Endothelial cell of umbilical vein (primary cell): Measurements from ENCODE around the gene SGK1. TPM values are rescaled to one million over a fixed set of nuclear protein-coding genes. Genes with fewer than 3 reads are reported as not detected.

Experiments
- BruUV-seq: library from RNA; stranded (reverse); fragments of 400-500 nt; replicated peaks from 2 replicates; lab custom pipeline; 2021; lab: Mats Ljungman, UMichigan
- CTCF ChIA-PET: fragments of 300-600, 350-600 bp; sonication (Branson Sonifier 250); formaldehyde crosslinking; loops from one replicate; lab custom pipeline; 2021; ENCODE audit warnings: antibody characterized with exemption, inconsistent platforms; lab: Charles Lee
- POLR2A ChIA-PET: fragments of 300-600, 350-600 bp; sonication (Branson Sonifier 250); formaldehyde crosslinking; loops from one replicate; lab custom pipeline; 2021; ENCODE audit warnings: antibody characterized with exemption, inconsistent platforms; lab: Charles Lee
- DNase-seq: peaks from one replicate; pipeline ENCODE4 v3.0.0-alpha.2; 2011; ENCODE audit warnings: low read depth, low spot score
- FAIRE-seq: peaks from 2 replicates; lab custom pipeline; 2011; peaks lifted over from hg19 to GRCh38; lab: Jason Lieb, UNC
- H2AFZ ChIP-seq: 2 replicates; pipeline ENCODE4 v1.6.0; 2012; ENCODE audit warnings: low read depth, low read length, control low read depth, inconsistent platforms
- H3K27ac ChIP-seq: 2 replicates; pipeline ENCODE4 v1.5.1; 2011; ENCODE audit warnings: low read depth, mild to moderate bottlenecking, control low read depth, low read length, moderate library complexity; ENCODE audit not compliant: insufficient read depth
- H3K27me3 ChIP-seq, 2 experiments: 2 replicates each; pipeline versions ENCODE4 v1.6.0 to v1.6.1; 2011; ENCODE audit warnings: low read length in 2 of 2, mixed read lengths in 1 of 2; ENCODE audit not compliant: control insufficient read depth in 2 of 2, insufficient read depth in 2 of 2
- H3K36me3 ChIP-seq, 2 experiments: 2 replicates in 1 of 2; 3 replicates in 1 of 2; pipeline ENCODE4 v1.5.1; 2011; ENCODE audit warnings: low read length in 2 of 2, mild to moderate bottlenecking in 1 of 2, moderate library complexity in 1 of 2; ENCODE audit not compliant: control insufficient read depth in 2 of 2, insufficient read depth in 2 of 2; ENCODE audit errors: extremely low read depth in 1 of 2
- H3K4me1 ChIP-seq: 3 replicates; pipeline ENCODE4 v1.5.1; 2011; ENCODE audit warnings: mild to moderate bottlenecking, low read length; ENCODE audit not compliant: control insufficient read depth, insufficient read depth; ENCODE audit errors: extremely low read depth
- H3K4me2 ChIP-seq: 2 replicates; pipeline ENCODE4 v1.6.1; 2011; ENCODE audit warnings: low read length, control low read depth, mixed read lengths; ENCODE audit not compliant: insufficient read depth
- H3K4me3 ChIP-seq, 3 experiments: fragments of 200-600 bp in 1 of 3; sonication (generic), shearing (Covaris generic) in 1 of 3; replicated peaks in 1 of 3; 2 replicates each; pipeline ENCODE4 v1.5.1; 2011 to 2016; ENCODE audit warnings: control low read depth in 3 of 3, low read length in 3 of 3, mild to moderate bottlenecking in 2 of 3, inconsistent platforms in 1 of 3, low read depth in 1 of 3, moderate library complexity in 1 of 3; ENCODE audit not compliant: insufficient read depth in 1 of 3
- H3K79me2 ChIP-seq: 2 replicates; pipeline ENCODE4 v1.6.0; 2012; ENCODE audit warnings: low read length, inconsistent platforms; ENCODE audit not compliant: control insufficient read depth, insufficient read depth
- H3K9ac ChIP-seq: replicated peaks from 2 replicates; pipeline ENCODE3; 2011; ENCODE audit warnings: low read length, control low read depth; ENCODE audit not compliant: insufficient read depth; ENCODE audit errors: extremely low read depth
- H3K9me1 ChIP-seq: replicated peaks from 3 replicates; pipeline ENCODE4 v1.6.0; 2011; ENCODE audit warnings: mild to moderate bottlenecking, low read length; ENCODE audit not compliant: control insufficient read depth, insufficient read depth; ENCODE audit errors: extremely low read depth
- H3K9me3 ChIP-seq: replicated peaks from 2 replicates; pipeline ENCODE4 v1.5.1; 2012; ENCODE audit warnings: low read length, inconsistent platforms; ENCODE audit not compliant: control insufficient read depth, insufficient read depth
- H4K20me1 ChIP-seq: replicated peaks from 2 replicates; pipeline ENCODE3; 2011; ENCODE audit warnings: mild to moderate bottlenecking, low read length; ENCODE audit not compliant: control insufficient read depth, insufficient read depth; ENCODE audit errors: extremely low read depth
- EZH2 ChIP-seq: IDR thresholded peaks from 2 replicates; pipeline ENCODE4 v1.6.1; 2012; ENCODE audit warnings: borderline replicate concordance, low read depth, mild to moderate bottlenecking, moderate library complexity, low read length, inconsistent platforms; ENCODE audit not compliant: severe bottlenecking
- FOS ChIP-seq: IDR thresholded peaks from 2 replicates; pipeline ENCODE4 v1.6.1; 2011; ENCODE audit warnings: mild to moderate bottlenecking, low read length, moderate library complexity, borderline replicate concordance; ENCODE audit not compliant: insufficient read depth
- GATA2 ChIP-seq: IDR thresholded peaks from 2 replicates; pipeline ENCODE4 v1.7.0; 2011; ENCODE audit warnings: low read depth, mild to moderate bottlenecking, moderate library complexity, mixed read lengths, low read length; ENCODE audit not compliant: insufficient read length, insufficient read depth
- JUN ChIP-seq: IDR thresholded peaks from 2 replicates; pipeline ENCODE4 v1.6.1; 2011; ENCODE audit warnings: borderline replicate concordance, low read depth; ENCODE audit not compliant: insufficient read length, insufficient read depth
- MYC ChIP-seq: IDR thresholded peaks from one replicate; pipeline ENCODE4 v1.6.1; 2011; ENCODE audit warnings: mild to moderate bottlenecking, low read depth, low read length
- POLR2A ChIP-seq: IDR thresholded peaks from 2 replicates; pipeline ENCODE4 v1.6.1; 2012; ENCODE audit warnings: low read depth, mild to moderate bottlenecking, control low read depth, low read length
- POLR2AphosphoS5 ChIP-seq: IDR thresholded peaks from 2 replicates; pipeline ENCODE4 v1.6.1; 2012; ENCODE audit warnings: low read depth, mild to moderate bottlenecking, control low read depth, low read length, moderate library complexity; ENCODE audit not compliant: insufficient read depth
- dilution Hi-C: fragments of 300-500 bp; cut with MboI; formaldehyde crosslinking; loops from one replicate; pipeline ENCODE4 v1.15.0; 2019; ENCODE audit warnings: low sequenced_read_pairs; ENCODE audit not compliant: extremely low pct_ligation_motif_present
- intact Hi-C: fragments of 100-400 bp; cut with micrococcal nuclease; formaldehyde crosslinking; loops from one replicate; pipeline ENCODE4 v1.10.0; 2022
- polyA plus RNA-seq, 4 experiments: library from polyadenylated mRNA; depleted of rRNA in 3 of 4; stranded (reverse) in 3 of 4; unstranded in 1 of 4; fragments of >200 nt; gene quantifications; 2 replicates each; pipeline versions ENCODE4 v1.2.1 to v1.2.3, GENCODE V29; 2011 to 2012; ENCODE audit warnings: missing spikeins in 1 of 4
- total RNA-seq: library from RNA; stranded (reverse); gene quantifications from 2 replicates; pipeline ENCODE4 v1.2.3, GENCODE V29; 2021
- TF ChIP-seq, protein P1 (sequence below), 2 donors: IDR thresholded peaks; 1 replicate in 1 of 2; 2 replicates in 1 of 2; pipeline ENCODE4 v1.5.1; 2011; ENCODE audit warnings: low read length in 2 of 2, mild to moderate bottlenecking in 2 of 2, moderate library complexity in 2 of 2, control low read depth in 1 of 2, inconsistent platforms in 1 of 2, low read depth in 1 of 2; ENCODE audit not compliant: insufficient read depth in 1 of 2; ENCODE audit errors: extremely low read depth in 1 of 2
- TF ChIP-seq, protein P2 (sequence below): IDR thresholded peaks from 2 replicates; pipeline ENCODE4 v1.6.1; 2011; ENCODE audit not compliant: insufficient read depth, insufficient read length

Gene SGK1
- total and polyA plus RNA-seq, 2 donors (not counting 3 experiments of a cell fraction or from before 2014, with no cell fraction given) = 121 to 128 TPM

DNA sequence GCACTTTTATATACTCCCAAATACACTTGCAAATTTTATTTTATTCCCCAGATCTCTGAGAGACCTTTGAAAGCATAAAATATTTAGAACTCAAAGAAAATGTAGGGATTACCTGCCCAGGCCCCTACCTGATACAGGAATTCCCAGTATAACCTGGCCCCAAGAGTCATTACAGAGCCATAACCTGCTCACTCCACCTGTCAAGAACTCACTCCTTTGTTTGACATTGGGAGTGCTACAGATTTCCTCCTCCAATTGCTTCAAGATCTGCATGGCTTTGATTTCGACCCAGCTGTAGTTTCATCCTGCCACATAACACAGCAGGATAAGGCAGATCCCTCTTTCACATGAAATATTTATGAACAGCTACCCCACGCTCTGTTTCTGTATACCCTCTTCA is 169.3 kb downstream of the SGK1 start:
- no peak overlapping the region for H3K4me2 ChIP-seq
- no peak overlapping the region for H2AFZ ChIP-seq
- FAIRE-seq (no peak), DNase-seq (no peak)
- no peaks in the 10 kb centered on the region for H3K4me1 ChIP-seq
- H3K79me2 ChIP-seq = no peaks in the 10 kb centered on the region
- dilution Hi-C loops = no loop called here
- no peaks in the 10 kb centered on the region for H3K9me1 ChIP-seq
- no peak for TF ChIP-seq GATA2
- TF ChIP-seq POLR2AphosphoS5 = no peak
- TF ChIP-seq MYC = no peak
- no peak for TF ChIP-seq JUN
- no peak for TF ChIP-seq POLR2A
- TF ChIP-seq FOS = no peak
- TF ChIP-seq, protein P1, sequence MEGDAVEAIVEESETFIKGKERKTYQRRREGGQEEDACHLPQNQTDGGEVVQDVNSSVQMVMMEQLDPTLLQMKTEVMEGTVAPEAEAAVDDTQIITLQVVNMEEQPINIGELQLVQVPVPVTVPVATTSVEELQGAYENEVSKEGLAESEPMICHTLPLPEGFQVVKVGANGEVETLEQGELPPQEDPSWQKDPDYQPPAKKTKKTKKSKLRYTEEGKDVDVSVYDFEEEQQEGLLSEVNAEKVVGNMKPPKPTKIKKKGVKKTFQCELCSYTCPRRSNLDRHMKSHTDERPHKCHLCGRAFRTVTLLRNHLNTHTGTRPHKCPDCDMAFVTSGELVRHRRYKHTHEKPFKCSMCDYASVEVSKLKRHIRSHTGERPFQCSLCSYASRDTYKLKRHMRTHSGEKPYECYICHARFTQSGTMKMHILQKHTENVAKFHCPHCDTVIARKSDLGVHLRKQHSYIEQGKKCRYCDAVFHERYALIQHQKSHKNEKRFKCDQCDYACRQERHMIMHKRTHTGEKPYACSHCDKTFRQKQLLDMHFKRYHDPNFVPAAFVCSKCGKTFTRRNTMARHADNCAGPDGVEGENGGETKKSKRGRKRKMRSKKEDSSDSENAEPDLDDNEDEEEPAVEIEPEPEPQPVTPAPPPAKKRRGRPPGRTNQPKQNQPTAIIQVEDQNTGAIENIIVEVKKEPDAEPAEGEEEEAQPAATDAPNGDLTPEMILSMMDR (IDR thresholded peaks at IDR 0.05; ENCODE audit: extremely low read depth in 1 of 2, insufficient read depth in 1 of 2, low read depth in 1 of 2, low read length in 2 of 2) = no peak
- TF ChIP-seq, protein P2, sequence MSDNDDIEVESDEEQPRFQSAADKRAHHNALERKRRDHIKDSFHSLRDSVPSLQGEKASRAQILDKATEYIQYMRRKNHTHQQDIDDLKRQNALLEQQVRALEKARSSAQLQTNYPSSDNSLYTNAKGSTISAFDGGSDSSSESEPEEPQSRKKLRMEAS = no peak
- TF ChIP-seq EZH2 = no peak
- POLR2A ChIA-PET = no interaction called here
- no peak overlapping the region for H3K4me3 ChIP-seq
- H3K9me3 ChIP-seq = no peaks in the 10 kb centered on the region
- no peak overlapping the region for H3K9ac ChIP-seq
- no peaks in the 10 kb centered on the region for H3K36me3 ChIP-seq
- CTCF ChIA-PET = interaction anchor here (0.8 to 3.8 kb wide), 6 partner anchors 11 to 792 kb away, joined by 3 to 17 read pairs (median 8); no protein-coding TSS in a partner anchor
- H4K20me1 ChIP-seq = no peaks in the 10 kb centered on the region
- peaks cover 0 to 2% of the 10 kb centered on the region in 2 experiments for H3K27me3 ChIP-seq
- no TSS peak for BruUV-seq
- intact Hi-C loops = no loop called here
- no peak overlapping the region for H3K27ac ChIP-seq
